DOHH2 (cell line): ENCODE data around the gene IRF7.

Experiments used
- CTCF ChIP-seq: fragments of 200-600 bp; sonication (generic); IDR thresholded peaks from one replicate; pipeline ENCODE4 v1.5.1; 2014; ENCODE audit warnings: antibody characterized with exemption, mild to moderate bottlenecking, low read depth, low read length; ENCODE audit not compliant: poor library complexity, severe bottlenecking
- EZH2phosphoT487 ChIP-seq: fragments of 200-600 bp; sonication (generic); IDR thresholded peaks from 2 replicates; pipeline ENCODE4 v1.6.1; 2017; ENCODE audit warnings: borderline replicate concordance, mild to moderate bottlenecking, antibody characterized with exemption, low read length, moderate library complexity, mixed read lengths

- TF ChIP-seq EZH2phosphoT487, result no peak
- no peak for TF ChIP-seq CTCF
Observed at GRCh38 chr11:612201-612960, 3.4 kb downstream of the IRF7 start.
